K562 (cell line): ENCODE measurements around the gene HADH. TPM values are rescaled to one million over a fixed set of nuclear protein-coding genes. Genes with fewer than 3 reads are reported as not detected.

Experiments
- E4F1 ChIP-seq: fragments of 250-450 bp; sonication (Bioruptor Pico); IDR thresholded peaks from 2 replicates; pipeline ENCODE4 v1.5.0; 2021; ENCODE audit warnings: mild to moderate bottlenecking, borderline replicate concordance
- NCOA2 ChIP-seq, 2 experiments: fragments of 450-650 bp; IDR thresholded peaks; 2 replicates each; pipeline ENCODE4 v1.6.1; 2018; ENCODE audit warnings: mild to moderate bottlenecking in 2 of 2, moderate library complexity in 1 of 2; ENCODE audit not compliant: partially characterized antibody in 2 of 2
- NFIC ChIP-seq: fragments of 450-650 bp; IDR thresholded peaks from 2 replicates; pipeline ENCODE4 v1.6.1; 2017; ENCODE audit warnings: mild to moderate bottlenecking, inconsistent platforms
- NKRF ChIP-seq: fragments of 450-650 bp; IDR thresholded peaks from 2 replicates; pipeline ENCODE4 v1.6.1; 2016; ENCODE audit warnings: borderline replicate concordance
- ZBTB1 ChIP-seq: sonication (generic); formaldehyde crosslinking; IDR thresholded peaks from 2 replicates; pipeline ENCODE4 v1.8.1; 2023; ENCODE audit warnings: missing genetic modification reagents, low read depth, mild to moderate bottlenecking, borderline replicate concordance
- polyA plus RNA-seq, 8 experiments: library from polyadenylated mRNA; depleted of rRNA in 4 of 8; stranded (reverse) in 5 of 8; unstranded in 3 of 8; fragments of >200 nt; fragmentation: Nextera tagmentation in 2 of 8; fragmentation: Illumina TruSeq in 1 of 8; extraction: Ambion mirVana in 2 of 8; extraction: Trizol in 1 of 8; gene quantifications; 2 replicates each; pipeline versions ENCODE4 v1.2.1 to v1.2.3, GENCODE V29; 2011 to 2014; ENCODE audit warnings: inconsistent platforms in 1 of 8, missing spikeins in 1 of 8
- total RNA-seq, 7 experiments: library from RNA; depleted of rRNA in 6 of 7; stranded (reverse); fragments of >200 nt in 6 of 7; fragmentation: Illumina TruSeq in 2 of 7; extraction: Trizol in 2 of 7; gene quantifications; 2 replicates each; pipeline versions ENCODE4 v1.2.1 to v1.2.3, GENCODE V29; 2011 to 2021; ENCODE audit warnings: low replicate concordance in 1 of 7

Gene HADH
- total and polyA plus RNA-seq, 9 of the 15 experiments (the other 6 are each of a cell fraction or from before 2014, with no cell fraction given) = 9.4 to 73.3 (median 32.8) TPM

- TF ChIP-seq NKRF (no peak), NCOA2 (IDR thresholded peaks at IDR 0.05; ENCODE audit: partially characterized antibody in 2 of 2) (no peak), E4F1 (CRISPR knock-in tag) (no peak), ZBTB1 (CRISPR knock-in tag) (no peak), NFIC (no peak; the same call in 1 of the 2 replicates)
These were observed 41.9 kb downstream of the HADH start (continued) for GRCh38 chr4:108031427-108032083.
